Measurements from ENCODE around the gene RPA4. TPM values are rescaled to one million over a fixed set of nuclear protein-coding genes. Genes with fewer than 3 reads are reported as not detected.
"Not testable (repeated sequence)": the region's sequence is repeated elsewhere in the genome, so short reads cannot be mapped to it uniquely, and the experiment has no call there.

The RPA4 gene
- total RNA-seq, 4 donors from 2014 or later = 3.2 to 5.6 (median 4.1) TPM

DNA sequence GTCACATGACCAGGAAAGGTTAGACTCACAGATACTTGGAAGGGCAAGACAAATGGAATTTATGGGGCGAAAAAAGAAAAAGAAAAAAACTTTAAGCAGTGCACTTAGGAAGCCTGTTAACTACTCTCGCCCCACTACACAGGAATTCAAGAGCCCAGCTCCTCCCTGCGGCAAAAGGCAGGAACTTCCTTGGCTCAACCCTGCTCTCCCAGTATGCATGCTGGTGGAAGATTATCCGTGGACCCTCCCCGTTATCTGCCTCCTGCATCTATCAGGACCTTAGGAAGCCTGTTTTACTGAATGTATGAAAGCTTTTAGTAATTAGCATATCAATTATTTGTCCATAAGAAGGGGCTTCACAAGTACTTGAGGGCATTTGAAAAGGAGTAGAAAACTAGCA lies 40.1 kb upstream of the RPA4 start:
- no peak for ATAC-seq (ENCODE audit: low FRiP score)
- TF ChIP-seq, protein P1, sequence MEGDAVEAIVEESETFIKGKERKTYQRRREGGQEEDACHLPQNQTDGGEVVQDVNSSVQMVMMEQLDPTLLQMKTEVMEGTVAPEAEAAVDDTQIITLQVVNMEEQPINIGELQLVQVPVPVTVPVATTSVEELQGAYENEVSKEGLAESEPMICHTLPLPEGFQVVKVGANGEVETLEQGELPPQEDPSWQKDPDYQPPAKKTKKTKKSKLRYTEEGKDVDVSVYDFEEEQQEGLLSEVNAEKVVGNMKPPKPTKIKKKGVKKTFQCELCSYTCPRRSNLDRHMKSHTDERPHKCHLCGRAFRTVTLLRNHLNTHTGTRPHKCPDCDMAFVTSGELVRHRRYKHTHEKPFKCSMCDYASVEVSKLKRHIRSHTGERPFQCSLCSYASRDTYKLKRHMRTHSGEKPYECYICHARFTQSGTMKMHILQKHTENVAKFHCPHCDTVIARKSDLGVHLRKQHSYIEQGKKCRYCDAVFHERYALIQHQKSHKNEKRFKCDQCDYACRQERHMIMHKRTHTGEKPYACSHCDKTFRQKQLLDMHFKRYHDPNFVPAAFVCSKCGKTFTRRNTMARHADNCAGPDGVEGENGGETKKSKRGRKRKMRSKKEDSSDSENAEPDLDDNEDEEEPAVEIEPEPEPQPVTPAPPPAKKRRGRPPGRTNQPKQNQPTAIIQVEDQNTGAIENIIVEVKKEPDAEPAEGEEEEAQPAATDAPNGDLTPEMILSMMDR (IDR thresholded peaks at IDR 0.05) = no peak
- no peak for DNase-seq (ENCODE audit: low spot score)

DNA sequence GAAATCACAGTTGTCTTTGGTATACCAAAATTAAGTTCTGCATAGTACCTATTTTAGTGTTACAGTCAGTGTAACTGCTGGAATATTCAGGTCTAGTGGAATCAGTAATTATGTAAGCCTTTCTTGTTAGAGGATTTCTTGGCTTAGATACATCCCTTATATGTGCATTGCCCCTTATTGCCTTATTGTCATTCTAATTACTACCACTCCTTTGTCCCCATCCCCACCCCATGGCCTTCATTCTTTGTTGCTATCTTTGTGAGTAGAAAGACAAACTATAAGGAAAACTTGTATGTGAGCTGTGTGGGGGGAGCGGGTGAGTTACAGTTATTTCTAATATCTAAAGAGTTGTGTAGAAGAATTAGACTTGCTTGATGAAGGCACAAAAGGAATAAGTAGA lies 36.9 kb upstream of the RPA4 start:
- no peak for ATAC-seq (ENCODE audit: low FRiP score)
- TF ChIP-seq, protein P1 (IDR thresholded peaks at IDR 0.05) = no peak
- no peak for DNase-seq (ENCODE audit: low spot score)

DNA sequence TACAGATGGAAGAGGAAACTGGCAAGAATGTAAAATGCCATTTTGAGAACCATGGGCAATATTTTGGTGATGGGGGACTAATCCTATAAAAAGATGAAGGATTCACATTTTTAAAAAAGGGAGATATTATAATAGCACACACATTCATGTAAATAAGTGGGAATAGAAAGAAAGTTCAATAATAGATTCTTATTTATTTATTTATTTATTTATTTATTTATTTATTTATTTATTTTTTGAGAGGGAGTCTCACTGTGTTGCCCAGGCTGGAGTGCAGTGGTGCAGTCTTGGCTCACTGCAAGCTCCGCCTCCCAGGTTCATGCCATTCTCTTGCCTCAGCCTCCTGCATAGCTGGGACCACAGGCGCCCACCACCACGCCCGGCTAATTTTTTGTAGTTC lies 24.3 kb upstream of the RPA4 start:
- not testable (repeated sequence) for DNase-seq (ENCODE audit: low spot score)

DNA sequence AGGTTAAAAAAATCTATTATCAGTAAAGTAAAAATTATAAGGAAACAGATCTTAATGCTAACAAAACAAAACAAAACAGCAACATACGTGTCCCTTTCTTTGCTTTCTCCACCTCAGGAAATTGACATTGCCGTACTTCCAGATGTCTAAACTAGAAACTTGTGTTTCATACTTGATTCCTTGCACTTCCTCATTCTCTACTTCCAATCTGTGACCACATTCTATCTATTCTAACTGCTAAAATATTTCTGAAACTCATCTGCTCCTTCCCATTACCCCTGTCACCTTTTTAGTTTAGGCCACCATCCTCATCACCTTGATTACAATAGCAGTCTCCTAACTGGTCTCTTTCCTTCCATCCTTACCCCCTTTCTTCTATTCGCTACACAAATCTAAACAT lies 22.5 kb upstream of the RPA4 start:
- ATAC-seq (ENCODE audit: low FRiP score) (no peak), DNase-seq (ENCODE audit: low spot score) (no peak)
- TF ChIP-seq, protein P1 (IDR thresholded peaks at IDR 0.05) = no peak

More for the DNA sequence above, 24.3 kb upstream of the RPA4 start:
- not testable (repeated sequence) for ATAC-seq (ENCODE audit: low FRiP score)

DNA sequence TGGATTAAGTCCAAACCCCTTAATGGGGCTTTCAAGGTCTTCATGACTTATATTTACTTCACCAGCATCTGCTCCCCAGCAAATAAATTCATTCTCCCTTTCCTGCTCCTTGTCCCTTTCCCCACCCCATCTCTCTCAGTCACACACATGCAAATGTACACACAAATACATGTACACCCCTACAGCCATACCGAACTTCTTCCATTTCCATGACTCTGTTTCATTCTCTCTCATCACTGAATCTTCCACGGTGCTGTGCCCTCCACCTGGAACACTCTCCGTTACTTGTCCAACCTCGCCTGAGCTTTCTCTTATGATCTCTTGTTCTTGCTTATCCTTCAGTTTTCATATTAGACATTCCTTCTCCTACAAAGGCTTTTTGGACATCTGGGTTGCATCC lies 22.0 kb upstream of the RPA4 start:
- no peak for DNase-seq (ENCODE audit: low spot score)
- ATAC-seq (ENCODE audit: low FRiP score) = no peak
- TF ChIP-seq, protein P1 (IDR thresholded peaks at IDR 0.05) = no peak

DNA sequence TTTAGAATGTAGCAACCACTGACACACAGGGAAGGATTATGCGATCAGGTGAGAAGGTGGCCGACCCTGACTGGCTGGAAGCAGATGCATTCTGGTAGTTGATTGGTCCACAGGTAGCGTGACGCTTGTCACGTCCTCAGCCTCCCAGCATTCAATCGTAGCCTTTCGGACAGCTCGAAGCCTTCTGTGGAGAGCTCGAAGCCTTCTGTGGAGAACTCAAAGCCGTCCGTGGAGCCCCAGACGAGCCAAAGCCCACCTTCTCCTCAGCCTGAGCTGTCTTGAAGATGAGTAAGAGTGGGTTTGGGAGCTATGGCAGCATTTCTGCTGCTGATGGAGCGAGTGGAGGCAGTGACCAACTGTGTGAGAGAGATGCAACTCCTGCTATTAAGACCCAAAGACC lies 319 bp downstream of the RPA4 start:
- DNase-seq (ENCODE audit: low spot score) (no peak), ATAC-seq (ENCODE audit: low FRiP score) (no peak)
- TF ChIP-seq, protein P1 (IDR thresholded peaks at IDR 0.05) = no peak

DNA sequence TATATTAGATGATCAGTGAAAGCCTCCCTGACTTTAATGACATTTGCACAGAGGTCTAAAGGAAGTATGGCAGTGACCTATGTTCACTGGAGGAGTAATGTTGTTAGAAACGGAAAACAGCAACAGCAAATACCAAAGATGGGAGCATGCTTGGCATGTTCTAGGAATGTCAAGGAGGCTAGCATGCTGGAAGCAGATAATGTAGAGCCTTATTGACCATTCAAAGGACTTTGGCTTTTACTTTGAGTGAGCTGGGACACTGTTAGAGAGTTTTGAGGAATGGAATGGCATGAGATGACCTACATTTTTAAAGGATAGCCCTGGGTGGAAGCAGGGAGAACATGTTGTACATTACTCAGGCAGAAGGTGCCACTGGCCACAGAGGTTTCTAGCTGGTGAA lies 6.0 kb downstream of the RPA4 start:
- TF ChIP-seq, protein P1 (IDR thresholded peaks at IDR 0.05) = no peak
- DNase-seq (ENCODE audit: low spot score) (no peak), ATAC-seq (ENCODE audit: low FRiP score) (no peak)

DNA sequence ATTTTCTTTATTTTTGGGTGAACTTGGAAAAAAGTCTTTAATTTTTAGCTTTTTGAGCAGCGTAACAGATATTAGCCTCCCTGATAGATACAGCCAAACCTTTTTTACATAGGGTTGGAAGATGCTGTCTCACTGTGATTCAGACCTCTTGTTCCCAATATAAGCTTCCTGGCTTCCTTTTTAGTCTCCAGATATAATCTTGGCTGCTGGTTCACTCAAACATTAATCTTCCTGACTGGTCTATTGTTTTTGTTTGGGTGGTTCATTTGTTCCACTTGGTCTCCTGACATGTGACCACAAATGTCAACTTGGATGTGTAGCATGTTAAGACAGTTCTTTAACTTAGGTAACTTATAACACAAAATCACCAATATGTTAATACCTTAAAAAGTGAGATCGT lies 23.0 kb downstream of the RPA4 start:
- TF ChIP-seq, protein P1 (IDR thresholded peaks at IDR 0.05) = no peak
- ATAC-seq (ENCODE audit: low FRiP score) (no peak), DNase-seq (ENCODE audit: low spot score) (no peak)

Data from omental fat pad (tissue), 4 donors.